Measurements from ENCODE around the gene GATA2.

The GATA2 gene

DNA sequence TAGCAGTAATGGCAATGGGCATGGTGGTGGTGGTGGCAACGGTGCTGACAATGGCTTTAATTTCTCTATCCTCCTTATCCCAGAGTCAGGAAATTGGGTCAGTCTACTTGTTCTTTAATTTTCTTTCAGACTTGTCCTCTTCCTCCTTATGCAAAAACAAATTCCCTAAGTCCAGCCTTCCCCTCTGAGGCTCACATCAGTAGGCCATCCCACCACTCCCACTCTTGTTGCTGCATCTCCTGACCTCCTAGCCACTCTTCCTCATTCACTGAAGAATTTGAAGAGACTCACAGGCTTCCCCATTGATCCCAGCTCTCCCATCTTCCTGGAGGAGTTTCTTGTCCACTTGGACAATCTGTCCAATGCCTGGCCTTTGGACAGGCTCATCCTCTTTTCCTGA lies 46.2 kb downstream of the GATA2 start:
- TF ChIP-seq GABPA (IDR thresholded peaks at IDR 0.05; ENCODE audit: low read depth) (no peak), POLR2AphosphoS5 (IDR thresholded peaks at IDR 0.05; ENCODE audit: low read depth) (no peak), SPI1 (IDR thresholded peaks at IDR 0.05; ENCODE audit: borderline replicate concordance, low read depth) (no peak)
- TF ChIP-seq, protein P1, sequence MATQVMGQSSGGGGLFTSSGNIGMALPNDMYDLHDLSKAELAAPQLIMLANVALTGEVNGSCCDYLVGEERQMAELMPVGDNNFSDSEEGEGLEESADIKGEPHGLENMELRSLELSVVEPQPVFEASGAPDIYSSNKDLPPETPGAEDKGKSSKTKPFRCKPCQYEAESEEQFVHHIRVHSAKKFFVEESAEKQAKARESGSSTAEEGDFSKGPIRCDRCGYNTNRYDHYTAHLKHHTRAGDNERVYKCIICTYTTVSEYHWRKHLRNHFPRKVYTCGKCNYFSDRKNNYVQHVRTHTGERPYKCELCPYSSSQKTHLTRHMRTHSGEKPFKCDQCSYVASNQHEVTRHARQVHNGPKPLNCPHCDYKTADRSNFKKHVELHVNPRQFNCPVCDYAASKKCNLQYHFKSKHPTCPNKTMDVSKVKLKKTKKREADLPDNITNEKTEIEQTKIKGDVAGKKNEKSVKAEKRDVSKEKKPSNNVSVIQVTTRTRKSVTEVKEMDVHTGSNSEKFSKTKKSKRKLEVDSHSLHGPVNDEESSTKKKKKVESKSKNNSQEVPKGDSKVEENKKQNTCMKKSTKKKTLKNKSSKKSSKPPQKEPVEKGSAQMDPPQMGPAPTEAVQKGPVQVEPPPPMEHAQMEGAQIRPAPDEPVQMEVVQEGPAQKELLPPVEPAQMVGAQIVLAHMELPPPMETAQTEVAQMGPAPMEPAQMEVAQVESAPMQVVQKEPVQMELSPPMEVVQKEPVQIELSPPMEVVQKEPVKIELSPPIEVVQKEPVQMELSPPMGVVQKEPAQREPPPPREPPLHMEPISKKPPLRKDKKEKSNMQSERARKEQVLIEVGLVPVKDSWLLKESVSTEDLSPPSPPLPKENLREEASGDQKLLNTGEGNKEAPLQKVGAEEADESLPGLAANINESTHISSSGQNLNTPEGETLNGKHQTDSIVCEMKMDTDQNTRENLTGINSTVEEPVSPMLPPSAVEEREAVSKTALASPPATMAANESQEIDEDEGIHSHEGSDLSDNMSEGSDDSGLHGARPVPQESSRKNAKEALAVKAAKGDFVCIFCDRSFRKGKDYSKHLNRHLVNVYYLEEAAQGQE (IDR thresholded peaks at IDR 0.05; ENCODE audit: insufficient replicate concordance, low read depth): no peak
- TF ChIP-seq, protein P2, sequence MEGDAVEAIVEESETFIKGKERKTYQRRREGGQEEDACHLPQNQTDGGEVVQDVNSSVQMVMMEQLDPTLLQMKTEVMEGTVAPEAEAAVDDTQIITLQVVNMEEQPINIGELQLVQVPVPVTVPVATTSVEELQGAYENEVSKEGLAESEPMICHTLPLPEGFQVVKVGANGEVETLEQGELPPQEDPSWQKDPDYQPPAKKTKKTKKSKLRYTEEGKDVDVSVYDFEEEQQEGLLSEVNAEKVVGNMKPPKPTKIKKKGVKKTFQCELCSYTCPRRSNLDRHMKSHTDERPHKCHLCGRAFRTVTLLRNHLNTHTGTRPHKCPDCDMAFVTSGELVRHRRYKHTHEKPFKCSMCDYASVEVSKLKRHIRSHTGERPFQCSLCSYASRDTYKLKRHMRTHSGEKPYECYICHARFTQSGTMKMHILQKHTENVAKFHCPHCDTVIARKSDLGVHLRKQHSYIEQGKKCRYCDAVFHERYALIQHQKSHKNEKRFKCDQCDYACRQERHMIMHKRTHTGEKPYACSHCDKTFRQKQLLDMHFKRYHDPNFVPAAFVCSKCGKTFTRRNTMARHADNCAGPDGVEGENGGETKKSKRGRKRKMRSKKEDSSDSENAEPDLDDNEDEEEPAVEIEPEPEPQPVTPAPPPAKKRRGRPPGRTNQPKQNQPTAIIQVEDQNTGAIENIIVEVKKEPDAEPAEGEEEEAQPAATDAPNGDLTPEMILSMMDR (IDR thresholded peaks at IDR 0.05; ENCODE audit: insufficient read depth, low read length): no peak
- peaks cover 8% of the 10 kb centered on the region for H3K27me3 ChIP-seq (ENCODE audit: insufficient read depth, poor library complexity, severe bottlenecking)
- H3K27ac ChIP-seq (replicated peaks): no peak overlapping the region
- DNase-seq (ENCODE audit: low read depth in 1 of 2, low spot score in 1 of 2): no peak
- no peak overlapping the region for H3K4me3 ChIP-seq (replicated peaks; ENCODE audit: insufficient read depth, low read length)

DNA sequence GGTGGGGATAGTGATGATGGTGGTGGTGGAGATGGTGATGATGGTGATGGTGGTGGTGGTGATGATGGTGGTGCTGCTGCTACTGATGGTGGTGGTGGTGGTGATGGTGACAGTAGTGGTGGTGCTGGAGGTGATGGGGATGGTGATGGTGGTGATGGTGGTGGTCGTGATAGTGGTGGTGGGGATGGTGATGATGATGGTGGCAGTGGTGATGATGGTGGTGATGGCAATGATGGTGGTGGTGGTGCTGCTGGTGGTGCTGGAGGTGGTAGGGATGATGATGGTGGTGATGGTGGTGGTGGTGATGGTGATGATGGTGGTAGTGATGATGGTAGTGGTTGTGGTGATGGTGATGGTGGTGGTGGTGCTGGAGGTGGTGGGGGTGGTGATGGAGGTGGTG lies 47.6 kb downstream of the GATA2 start:
- TF ChIP-seq, protein P2 (IDR thresholded peaks at IDR 0.05; ENCODE audit: insufficient read depth, low read length): no peak
- no peak for TF ChIP-seq SPI1 (IDR thresholded peaks at IDR 0.05; ENCODE audit: borderline replicate concordance, low read depth)
- no peak for TF ChIP-seq POLR2AphosphoS5 (IDR thresholded peaks at IDR 0.05; ENCODE audit: low read depth)
- TF ChIP-seq, protein P1 (IDR thresholded peaks at IDR 0.05; ENCODE audit: insufficient replicate concordance, low read depth): no peak
- TF ChIP-seq GABPA (IDR thresholded peaks at IDR 0.05; ENCODE audit: low read depth): no peak
- peaks cover 5% of the 10 kb centered on the region for H3K27me3 ChIP-seq (ENCODE audit: insufficient read depth, poor library complexity, severe bottlenecking)
- no peak overlapping the region for H3K4me3 ChIP-seq (replicated peaks; ENCODE audit: insufficient read depth, low read length)
- DNase-seq (ENCODE audit: low read depth in 1 of 2, low spot score in 1 of 2): no peak
- H3K27ac ChIP-seq (replicated peaks): no peak overlapping the region

DNA sequence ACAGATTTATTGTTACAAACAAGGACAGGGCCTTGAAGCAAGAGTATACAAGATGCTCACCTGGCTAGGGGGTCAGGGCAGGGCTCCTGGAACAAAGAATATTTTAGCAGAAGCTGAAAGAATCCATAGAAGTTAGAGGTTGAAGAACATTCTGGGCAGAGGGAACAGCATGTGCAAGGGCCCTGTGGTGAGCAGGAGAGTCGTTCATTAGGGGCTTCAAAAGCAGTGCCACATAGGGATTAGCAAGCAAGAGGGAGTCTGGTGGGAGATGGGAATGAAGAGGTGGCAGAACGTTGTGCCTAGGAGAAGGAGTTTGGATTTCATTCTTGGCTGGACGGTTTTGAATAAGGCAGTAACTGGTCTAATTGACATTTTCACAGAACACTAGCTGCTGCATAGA lies 49.2 kb downstream of the GATA2 start:
- H3K4me3 ChIP-seq (replicated peaks; ENCODE audit: insufficient read depth, low read length): no peak overlapping the region
- H3K27me3 ChIP-seq (ENCODE audit: insufficient read depth, poor library complexity, severe bottlenecking): peaks cover 4% of the 10 kb centered on the region
- H3K27ac ChIP-seq (replicated peaks): no peak overlapping the region
- TF ChIP-seq SPI1 (IDR thresholded peaks at IDR 0.05; ENCODE audit: borderline replicate concordance, low read depth) (no peak), GABPA (IDR thresholded peaks at IDR 0.05; ENCODE audit: low read depth) (no peak), POLR2AphosphoS5 (IDR thresholded peaks at IDR 0.05; ENCODE audit: low read depth) (no peak)
- TF ChIP-seq, protein P1 (IDR thresholded peaks at IDR 0.05; ENCODE audit: insufficient replicate concordance, low read depth): no peak
- TF ChIP-seq, protein P2 (IDR thresholded peaks at IDR 0.05; ENCODE audit: insufficient read depth, low read length): no peak
- no peak for DNase-seq (ENCODE audit: low read depth in 1 of 2, low spot score in 1 of 2)
